ENCODE results near the gene MACROH2A2.

GRCh38 chr10:70066190-70066589 is 13.5 kb downstream of the MACROH2A2 start:
- TF ChIP-seq POLR2AphosphoS5 (IDR thresholded peaks at IDR 0.05; ENCODE audit: low read depth, low read length) (no peak), CTCF (IDR thresholded peaks at IDR 0.05) (no peak)
